HEK293 (cell line): ENCODE data around the gene LRRC49.
A peak's percentile ranks its signal among the peaks of the same experiment; 100 is the strongest.

ENCODE experiments used
- CTCF ChIA-PET: fragments of 350-600 bp; formaldehyde crosslinking; extraction: SDS; loops from one replicate; lab custom pipeline; 2021; ENCODE audit warnings: antibody characterized with exemption; lab: Yijun Ruan, JAX
- POLR2A ChIA-PET: fragments of 300-600 bp; formaldehyde crosslinking; extraction: SDS; loops from one replicate; lab custom pipeline; 2020; ENCODE audit warnings: antibody characterized with exemption, inconsistent platforms; lab: Yijun Ruan, JAX
- H3K27ac ChIP-seq: fragments of 200-500 bp; sonication (Bioruptor generic); 2 replicates; pipeline ENCODE4 v1.5.1; 2014; ENCODE audit warnings: low read depth, low read length, control low read depth, inconsistent platforms; ENCODE audit errors: extremely low read depth
- H3K36me3 ChIP-seq, 2 experiments: fragments of 200-500 bp in 1 of 2; sonication (Bioruptor generic) in 1 of 2; 1 replicate in 1 of 2; 2 replicates in 1 of 2; pipeline ENCODE4 v1.5.1; 2014 to 2017; ENCODE audit warnings: inconsistent platforms in 2 of 2, low read length in 2 of 2; ENCODE audit not compliant: control insufficient read depth in 2 of 2, insufficient read depth in 1 of 2
- H3K4me1 ChIP-seq: fragments of 200-500 bp; sonication (Bioruptor generic); 2 replicates; pipeline ENCODE4 v1.5.1; 2014; ENCODE audit warnings: mild to moderate bottlenecking, low read length, inconsistent platforms; ENCODE audit not compliant: control insufficient read depth, insufficient read depth
- H3K4me3 ChIP-seq: 2 replicates; pipeline ENCODE4 v1.5.1; 2011; ENCODE audit warnings: low read depth, mild to moderate bottlenecking, control low read depth, low read length, moderate library complexity
- H3K9me3 ChIP-seq: fragments of 200-500 bp; sonication (Bioruptor generic); 2 replicates; pipeline ENCODE4 v1.5.1; 2014; ENCODE audit warnings: low read depth, low read length, inconsistent platforms; ENCODE audit not compliant: control insufficient read depth, insufficient read depth
- ZBTB8A ChIP-seq: fragments of 450-650 bp; formaldehyde crosslinking; IDR thresholded peaks from 2 replicates; pipeline ENCODE4 v1.5.1; 2016; ENCODE audit warnings: missing biosample characterization, missing genetic modification characterization
- ZEB2 ChIP-seq: fragments of 450-650 bp; formaldehyde crosslinking; IDR thresholded peaks from 2 replicates; pipeline ENCODE4 v1.5.1; 2016; ENCODE audit warnings: missing biosample characterization, missing genetic modification characterization
- ZIC2 ChIP-seq: fragments of 450-650 bp; formaldehyde crosslinking; IDR thresholded peaks from 2 replicates; pipeline ENCODE4 v1.5.1; 2016; ENCODE audit warnings: missing biosample characterization, missing genetic modification characterization
- ZNF248 ChIP-seq: fragments of 450-650 bp; formaldehyde crosslinking; IDR thresholded peaks from 2 replicates; pipeline ENCODE4 v1.5.1; 2017; ENCODE audit warnings: missing biosample characterization, missing genetic modification characterization
- ZNF341 ChIP-seq: fragments of 450-650 bp; formaldehyde crosslinking; IDR thresholded peaks from 2 replicates; pipeline ENCODE4; 2016; ENCODE audit warnings: low read depth, missing biosample characterization, missing genetic modification characterization
- ZNF404 ChIP-seq: fragments of 450-650 bp; formaldehyde crosslinking; IDR thresholded peaks from 2 replicates; pipeline ENCODE4 v1.5.1; 2017; ENCODE audit warnings: missing biosample characterization, missing genetic modification characterization
- ZNF664 ChIP-seq: fragments of 450-650 bp; formaldehyde crosslinking; IDR thresholded peaks from 2 replicates; pipeline ENCODE4 v1.5.1; 2016; ENCODE audit warnings: missing biosample characterization, missing genetic modification characterization
- ZNF791 ChIP-seq: fragments of 450-650 bp; formaldehyde crosslinking; IDR thresholded peaks from 2 replicates; pipeline ENCODE4 v1.5.1; 2016; ENCODE audit warnings: missing biosample characterization, missing genetic modification characterization
- ZNF837 ChIP-seq: fragments of 450-650 bp; formaldehyde crosslinking; IDR thresholded peaks from 2 replicates; pipeline ENCODE4 v1.5.1; 2016; ENCODE audit warnings: missing biosample characterization, missing genetic modification characterization
- TF ChIP-seq, protein P1 (sequence below): fragments of 450-650 bp; formaldehyde crosslinking; IDR thresholded peaks from 2 replicates; pipeline ENCODE4 v1.5.1; 2017; ENCODE audit warnings: missing biosample characterization, missing genetic modification characterization
- TF ChIP-seq, protein P2 (sequence below): fragments of 450-650 bp; formaldehyde crosslinking; IDR thresholded peaks from 2 replicates; pipeline ENCODE4 v1.5.1; 2016; ENCODE audit warnings: missing biosample characterization, missing genetic modification characterization
- TF ChIP-seq, protein P3 (sequence below): fragments of 450-650 bp; formaldehyde crosslinking; IDR thresholded peaks from 2 replicates; pipeline ENCODE4 v1.5.1; 2017; ENCODE audit warnings: missing biosample characterization, missing genetic modification characterization
- TF ChIP-seq, protein P4 (sequence below): fragments of 450-650 bp; formaldehyde crosslinking; IDR thresholded peaks from 2 replicates; pipeline ENCODE4 v1.5.1; 2016; ENCODE audit warnings: missing biosample characterization, missing genetic modification characterization
- TF ChIP-seq, protein P5 (sequence below): fragments of 450-650 bp; formaldehyde crosslinking; IDR thresholded peaks from 2 replicates; pipeline ENCODE4 v1.5.1; 2016; ENCODE audit warnings: missing biosample characterization, missing genetic modification characterization

LRRC49 gene

DNA sequence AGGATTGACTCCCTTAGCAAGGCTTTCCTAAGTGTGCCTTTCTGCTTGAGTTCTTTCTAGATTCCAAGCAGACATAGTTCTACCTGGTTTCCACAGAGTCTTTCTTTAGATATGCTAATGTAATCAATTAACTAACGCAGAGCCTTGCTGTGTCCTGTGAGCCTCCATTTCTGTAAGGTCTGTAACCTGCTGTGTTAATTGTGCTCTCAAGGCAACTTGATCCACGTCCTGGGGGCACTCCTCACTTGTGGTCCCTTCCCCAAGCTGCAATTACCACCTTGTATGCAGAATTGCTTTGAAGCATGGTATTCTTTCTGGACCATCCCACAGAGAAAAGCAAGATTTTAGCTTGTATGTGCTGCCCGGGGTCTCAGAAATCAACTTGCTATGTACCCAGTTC, 193.2 kb downstream of the LRRC49 start:
- Histone ChIP-seq H3K36me3 (no peaks in the 10 kb centered on the region), H3K9me3 (no peaks in the 10 kb centered on the region; the same call in 1 of the 2 replicates)
- ChIA-PET CTCF (interaction anchor here (0.7 to 0.9 kb wide), 2 partner anchors 29 to 74 kb away, joined by 3 to 4 read pairs; no protein-coding TSS in a partner anchor), POLR2A (no interaction called here)
- TF ChIP-seq ZBTB8A (tag by site-specific recombination) (0 out of 2 replicates have a peak, but pooled peaks have one; percentile 18), ZEB2 (no peak), ZIC2 (tag by site-specific recombination) (peak; percentile 89), ZNF664 (0 out of 2 replicates have a peak, but pooled peaks have one; percentile 36), ZNF341 (tag by site-specific recombination) (peak; percentile 47; the same call in 1 of the 2 replicates)
- TF ChIP-seq, all 188 proteins: peak for 4
- H3K27ac ChIP-seq = no peak overlapping the region
- no peaks in the 10 kb centered on the region for H3K4me1 ChIP-seq
- no peak overlapping the region for H3K4me3 ChIP-seq

DNA sequence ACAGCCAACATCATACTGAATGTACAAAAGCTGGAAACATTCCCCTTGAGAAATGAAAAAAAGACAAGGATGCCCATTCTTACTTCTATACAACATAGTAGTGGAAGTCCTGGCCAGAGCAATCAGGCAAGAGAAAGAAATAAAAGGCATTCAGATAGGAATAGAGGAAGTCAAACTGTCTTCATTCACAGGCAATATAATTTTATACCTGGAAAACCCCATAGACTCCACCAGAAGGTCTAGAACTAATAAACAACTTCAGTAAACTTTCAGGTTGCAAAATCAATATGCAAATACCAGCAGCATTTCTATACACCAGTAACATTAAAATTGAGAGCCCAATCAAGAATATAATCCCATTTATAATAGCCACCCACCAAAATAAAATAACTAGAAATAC, 195.5 kb downstream of the LRRC49 start:
- TF ChIP-seq ZNF248 (tag by site-specific recombination) (no peak), ZNF837 (tag by site-specific recombination) (no peak)
- TF ChIP-seq, protein P1, sequence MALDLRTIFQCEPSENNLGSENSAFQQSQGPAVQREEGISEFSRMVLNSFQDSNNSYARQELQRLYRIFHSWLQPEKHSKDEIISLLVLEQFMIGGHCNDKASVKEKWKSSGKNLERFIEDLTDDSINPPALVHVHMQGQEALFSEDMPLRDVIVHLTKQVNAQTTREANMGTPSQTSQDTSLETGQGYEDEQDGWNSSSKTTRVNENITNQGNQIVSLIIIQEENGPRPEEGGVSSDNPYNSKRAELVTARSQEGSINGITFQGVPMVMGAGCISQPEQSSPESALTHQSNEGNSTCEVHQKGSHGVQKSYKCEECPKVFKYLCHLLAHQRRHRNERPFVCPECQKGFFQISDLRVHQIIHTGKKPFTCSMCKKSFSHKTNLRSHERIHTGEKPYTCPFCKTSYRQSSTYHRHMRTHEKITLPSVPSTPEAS = no peak
- TF ChIP-seq, protein P2, sequence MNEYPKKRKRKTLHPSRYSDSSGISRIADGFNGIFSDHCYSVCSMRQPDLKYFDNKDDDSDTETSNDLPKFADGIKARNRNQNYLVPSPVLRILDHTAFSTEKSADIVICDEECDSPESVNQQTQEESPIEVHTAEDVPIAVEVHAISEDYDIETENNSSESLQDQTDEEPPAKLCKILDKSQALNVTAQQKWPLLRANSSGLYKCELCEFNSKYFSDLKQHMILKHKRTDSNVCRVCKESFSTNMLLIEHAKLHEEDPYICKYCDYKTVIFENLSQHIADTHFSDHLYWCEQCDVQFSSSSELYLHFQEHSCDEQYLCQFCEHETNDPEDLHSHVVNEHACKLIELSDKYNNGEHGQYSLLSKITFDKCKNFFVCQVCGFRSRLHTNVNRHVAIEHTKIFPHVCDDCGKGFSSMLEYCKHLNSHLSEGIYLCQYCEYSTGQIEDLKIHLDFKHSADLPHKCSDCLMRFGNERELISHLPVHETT (tag by site-specific recombination) = no peak
- TF ChIP-seq, protein P3, sequence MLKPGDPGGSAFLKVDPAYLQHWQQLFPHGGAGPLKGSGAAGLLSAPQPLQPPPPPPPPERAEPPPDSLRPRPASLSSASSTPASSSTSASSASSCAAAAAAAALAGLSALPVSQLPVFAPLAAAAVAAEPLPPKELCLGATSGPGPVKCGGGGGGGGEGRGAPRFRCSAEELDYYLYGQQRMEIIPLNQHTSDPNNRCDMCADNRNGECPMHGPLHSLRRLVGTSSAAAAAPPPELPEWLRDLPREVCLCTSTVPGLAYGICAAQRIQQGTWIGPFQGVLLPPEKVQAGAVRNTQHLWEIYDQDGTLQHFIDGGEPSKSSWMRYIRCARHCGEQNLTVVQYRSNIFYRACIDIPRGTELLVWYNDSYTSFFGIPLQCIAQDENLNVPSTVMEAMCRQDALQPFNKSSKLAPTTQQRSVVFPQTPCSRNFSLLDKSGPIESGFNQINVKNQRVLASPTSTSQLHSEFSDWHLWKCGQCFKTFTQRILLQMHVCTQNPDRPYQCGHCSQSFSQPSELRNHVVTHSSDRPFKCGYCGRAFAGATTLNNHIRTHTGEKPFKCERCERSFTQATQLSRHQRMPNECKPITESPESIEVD (tag by site-specific recombination) = no peak
- no peak overlapping the region for H3K4me3 ChIP-seq
- POLR2A ChIA-PET = no interaction called here
- no peak overlapping the region for H3K27ac ChIP-seq
- no peaks in the 10 kb centered on the region; the same call in 1 of the 2 replicates for H3K9me3 ChIP-seq
- no peaks in the 10 kb centered on the region for H3K36me3 ChIP-seq
- H3K4me1 ChIP-seq = no peaks in the 10 kb centered on the region
- CTCF ChIA-PET = no interaction called here

DNA sequence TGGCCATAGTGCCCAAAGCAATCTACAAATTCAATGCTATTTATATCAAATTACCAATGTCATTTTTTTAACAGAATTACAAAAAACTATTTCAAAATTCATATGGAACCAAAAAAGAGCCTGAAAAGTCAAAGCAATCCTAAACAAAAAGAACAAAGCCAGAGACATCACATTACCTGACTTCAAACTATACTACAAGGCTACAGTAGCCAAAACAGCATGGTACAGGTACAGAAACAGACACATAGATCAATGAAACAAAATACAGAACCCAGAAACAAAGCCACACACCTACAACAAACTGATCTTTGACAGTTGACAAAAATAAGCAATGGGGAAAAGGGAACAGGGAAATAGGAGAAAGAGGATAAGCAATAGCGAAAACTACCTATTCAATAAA, 196.1 kb downstream of the LRRC49 start:
- Histone ChIP-seq H3K36me3 (no peaks in the 10 kb centered on the region), H3K9me3 (no peaks in the 10 kb centered on the region; the same call in 1 of the 2 replicates), H3K4me1 (no peaks in the 10 kb centered on the region), H3K4me3 (no peak overlapping the region), H3K27ac (no peak overlapping the region)
- ChIA-PET POLR2A (no interaction called here), CTCF (no interaction called here)
- TF ChIP-seq ZNF404 (no peak), ZNF791 (tag by site-specific recombination) (no peak)
- TF ChIP-seq, protein P4, sequence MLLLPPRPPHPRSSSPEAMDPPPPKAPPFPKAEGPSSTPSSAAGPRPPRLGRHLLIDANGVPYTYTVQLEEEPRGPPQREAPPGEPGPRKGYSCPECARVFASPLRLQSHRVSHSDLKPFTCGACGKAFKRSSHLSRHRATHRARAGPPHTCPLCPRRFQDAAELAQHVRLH (tag by site-specific recombination) = peak; percentile 87
- TF ChIP-seq, protein P5, sequence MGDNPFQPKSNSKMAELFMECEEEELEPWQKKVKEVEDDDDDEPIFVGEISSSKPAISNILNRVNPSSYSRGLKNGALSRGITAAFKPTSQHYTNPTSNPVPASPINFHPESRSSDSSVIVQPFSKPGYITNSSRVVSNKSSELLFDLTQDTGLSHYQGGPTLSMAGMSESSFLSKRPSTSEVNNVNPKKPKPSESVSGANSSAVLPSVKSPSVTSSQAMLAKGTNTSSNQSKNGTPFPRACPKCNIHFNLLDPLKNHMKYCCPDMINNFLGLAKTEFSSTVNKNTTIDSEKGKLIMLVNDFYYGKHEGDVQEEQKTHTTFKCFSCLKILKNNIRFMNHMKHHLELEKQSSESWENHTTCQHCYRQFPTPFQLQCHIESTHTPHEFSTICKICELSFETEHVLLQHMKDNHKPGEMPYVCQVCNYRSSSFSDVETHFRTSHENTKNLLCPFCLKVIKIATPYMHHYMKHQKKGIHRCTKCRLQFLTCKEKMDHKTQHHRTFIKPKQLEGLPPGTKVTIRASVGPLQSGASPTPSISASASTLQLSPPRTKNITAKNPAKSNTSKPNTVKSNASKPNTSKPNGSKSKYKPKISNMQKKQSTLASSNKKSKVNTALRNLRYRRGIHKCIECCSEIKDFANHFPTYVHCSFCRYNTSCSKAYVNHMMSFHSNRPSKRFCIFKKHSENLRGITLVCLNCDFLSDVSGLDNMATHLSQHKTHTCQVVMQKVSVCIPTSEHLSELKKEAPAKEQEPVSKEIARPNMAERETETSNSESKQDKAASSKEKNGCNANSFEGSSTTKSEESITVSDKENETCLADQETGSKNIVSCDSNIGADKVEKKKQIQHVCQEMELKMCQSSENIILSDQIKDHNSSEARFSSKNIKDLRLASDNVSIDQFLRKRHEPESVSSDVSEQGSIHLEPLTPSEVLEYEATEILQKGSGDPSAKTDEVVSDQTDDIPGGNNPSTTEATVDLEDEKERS (tag by site-specific recombination) = peak; percentile 91
